NB4 (cell line): ENCODE results near the gene TUBA3D.
"Not testable (repeated sequence)": the region's sequence is repeated elsewhere in the genome, so short reads cannot be mapped to it uniquely, and the experiment has no call there.

ENCODE experiments used
- CTCF ChIP-seq: IDR thresholded peaks from one replicate; pipeline ENCODE4 v1.5.1; 2012; ENCODE audit warnings: low read depth, low read length
- MYC ChIP-seq: IDR thresholded peaks from 2 replicates; pipeline ENCODE4 v1.6.1; 2011; ENCODE audit warnings: low read depth, low read length

DNA sequence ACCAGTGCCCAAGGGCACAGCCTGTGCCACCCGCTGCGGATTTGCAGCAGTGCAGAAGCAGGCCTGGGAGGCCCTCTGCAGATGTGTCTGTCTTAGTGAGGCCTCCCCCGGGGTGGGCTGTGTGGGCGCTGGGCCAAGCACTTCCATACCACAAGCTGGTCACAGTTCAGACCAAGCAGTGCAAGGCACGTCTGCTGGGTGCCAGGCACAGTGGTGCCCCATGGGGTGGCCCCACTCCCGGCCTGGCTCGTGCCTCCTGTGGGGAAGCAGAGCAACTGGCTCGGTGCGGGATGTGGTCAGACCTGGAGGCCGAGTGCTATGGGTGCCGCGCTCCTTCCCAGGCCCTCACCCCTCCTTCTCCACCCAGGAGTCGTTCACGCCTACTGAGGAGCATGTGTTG lies 39.3 kb downstream of the TUBA3D start:
- not testable (repeated sequence) for TF ChIP-seq CTCF, MYC
